ENCODE data around the gene USH2A. TPM values are rescaled to one million over a fixed set of nuclear protein-coding genes. Genes with fewer than 3 reads are reported as not detected.
A peak's percentile ranks its signal among the peaks of the same experiment; 100 is the strongest.

Gene USH2A
- total and polyA plus RNA-seq, 4 donors = 0.09 to 0.39 (median 0.15) TPM

DNA sequence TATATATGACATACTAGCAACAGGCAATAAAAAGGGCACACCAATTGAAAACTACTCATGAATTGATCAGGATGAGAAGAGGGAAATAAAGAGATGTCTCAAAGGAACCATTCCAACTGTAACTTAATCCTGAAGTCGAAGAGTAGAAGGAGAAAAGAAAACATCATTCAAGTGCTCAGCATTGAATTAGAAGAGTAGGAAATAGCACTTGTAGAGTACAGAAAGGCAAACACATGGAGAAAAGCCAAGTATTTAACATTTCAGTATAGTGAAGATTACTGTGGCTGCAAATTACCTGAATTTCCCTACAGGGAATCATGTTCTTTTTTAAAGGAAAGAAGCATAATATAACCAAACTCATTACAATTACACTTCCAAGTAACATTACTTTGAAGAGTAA lies 651.1 kb downstream of the USH2A start:
- Histone ChIP-seq H3K27me3 (ENCODE audit: control insufficient read depth, insufficient read depth, low read length) (no peaks in the 10 kb centered on the region), H3K36me3 (ENCODE audit: control insufficient read depth, insufficient read depth, low read length) (no peaks in the 10 kb centered on the region), H3K9me3 (ENCODE audit: control insufficient read depth, insufficient read depth, low read length) (no peaks in the 10 kb centered on the region), H3K4me1 (ENCODE audit: control insufficient read depth, insufficient read depth, low read length) (no peaks in the 10 kb centered on the region), H3K4me3 (ENCODE audit: low read depth, low read length) (no peak overlapping the region), H3K27ac (ENCODE audit: low read depth, low read length) (no peak overlapping the region)
- DNase-seq (ENCODE audit: low read depth in 4 of 6, low spot score in 6 of 6) = peak in 1 of 6 donors; percentile 36
- WGBS (ENCODE audit: insufficient coverage) = no CpG with 5 or more reads among the region's 1 CpG

DNA sequence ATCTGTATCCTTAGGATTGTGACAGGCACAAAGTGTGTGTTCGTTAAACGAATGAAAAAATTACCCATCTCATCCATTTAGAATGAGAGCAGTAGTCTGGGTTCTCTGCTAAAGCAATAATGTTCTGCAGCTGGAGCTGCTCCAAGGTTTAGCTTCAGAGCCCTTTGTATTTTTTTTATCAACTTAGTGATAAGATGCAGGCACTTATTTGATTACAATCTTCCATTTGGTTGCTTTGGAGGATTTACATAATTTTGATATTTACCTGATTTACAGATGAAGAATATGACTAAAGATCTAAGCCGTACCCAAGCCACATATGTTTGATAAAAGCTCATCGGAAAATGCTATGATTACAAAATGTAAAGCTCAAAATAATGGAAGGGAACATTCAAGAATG lies 654.9 kb downstream of the USH2A start:
- H3K27me3 ChIP-seq (ENCODE audit: control insufficient read depth, insufficient read depth, low read length) = no peaks in the 10 kb centered on the region
- H3K9me3 ChIP-seq (ENCODE audit: control insufficient read depth, insufficient read depth, low read length) = no peaks in the 10 kb centered on the region
- no peak overlapping the region for H3K4me3 ChIP-seq (ENCODE audit: low read depth, low read length)
- WGBS (ENCODE audit: insufficient coverage) = 83% methylated on average over 2 of the region's 4 CpGs
- no peaks in the 10 kb centered on the region for H3K36me3 ChIP-seq (ENCODE audit: control insufficient read depth, insufficient read depth, low read length)
- H3K4me1 ChIP-seq (ENCODE audit: control insufficient read depth, insufficient read depth, low read length) = no peaks in the 10 kb centered on the region
- no peak for DNase-seq (ENCODE audit: low read depth in 4 of 6, low spot score in 6 of 6)
- no peak overlapping the region for H3K27ac ChIP-seq (ENCODE audit: low read depth, low read length)

DNA sequence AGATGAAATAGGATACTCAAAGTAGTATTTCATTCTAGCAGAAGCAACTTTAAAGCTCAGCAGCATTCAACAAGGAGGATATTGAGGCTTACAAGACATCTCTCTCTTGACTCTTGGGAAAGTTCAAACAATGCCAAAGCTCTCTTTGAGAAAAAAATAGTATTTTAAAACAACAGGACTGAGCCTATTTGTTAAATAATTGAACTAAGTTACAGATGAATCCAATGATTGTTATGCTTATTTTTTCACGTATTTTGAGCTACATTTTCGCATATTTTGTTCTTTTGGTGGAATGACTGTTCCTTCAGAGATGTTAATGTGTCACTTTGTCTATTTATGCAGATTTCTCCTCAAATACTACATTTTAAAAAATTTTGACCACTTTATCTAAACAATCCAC lies 655.5 kb downstream of the USH2A start:
- Histone ChIP-seq H3K36me3 (ENCODE audit: control insufficient read depth, insufficient read depth, low read length) (no peaks in the 10 kb centered on the region), H3K27ac (ENCODE audit: low read depth, low read length) (no peak overlapping the region), H3K4me1 (ENCODE audit: control insufficient read depth, insufficient read depth, low read length) (no peaks in the 10 kb centered on the region), H3K4me3 (ENCODE audit: low read depth, low read length) (no peak overlapping the region), H3K27me3 (ENCODE audit: control insufficient read depth, insufficient read depth, low read length) (no peaks in the 10 kb centered on the region), H3K9me3 (ENCODE audit: control insufficient read depth, insufficient read depth, low read length) (no peaks in the 10 kb centered on the region)
- no peak for DNase-seq (ENCODE audit: low read depth in 4 of 6, low spot score in 6 of 6)
- no CpG with 5 or more reads among the region's 2 CpGs for WGBS (ENCODE audit: insufficient coverage)

DNA sequence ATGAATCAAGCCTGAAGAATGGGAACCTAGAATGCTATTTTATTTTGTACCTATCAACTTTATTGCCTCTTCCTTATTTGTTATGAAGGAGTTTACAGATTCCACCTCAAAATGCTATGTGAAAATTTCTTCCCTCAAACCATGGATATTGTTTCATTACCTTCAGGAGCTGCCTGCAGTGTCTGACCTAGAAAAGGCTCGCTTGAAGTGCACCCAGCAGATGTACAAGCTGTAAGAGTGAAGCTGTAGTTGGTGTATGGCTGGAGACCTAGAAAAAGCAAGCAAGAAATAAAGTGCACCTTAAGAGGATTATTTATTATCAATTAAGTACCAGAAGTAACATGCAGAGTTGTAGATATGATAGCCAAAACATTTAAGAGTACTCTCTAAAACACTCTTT lies 656.7 kb downstream of the USH2A start:
- no peak for DNase-seq (ENCODE audit: low read depth in 4 of 6, low spot score in 6 of 6)
- WGBS (ENCODE audit: insufficient coverage) = no CpG with 5 or more reads among the region's 1 CpG
- Histone ChIP-seq H3K36me3 (ENCODE audit: control insufficient read depth, insufficient read depth, low read length) (no peaks in the 10 kb centered on the region), H3K4me3 (ENCODE audit: low read depth, low read length) (no peak overlapping the region), H3K9me3 (ENCODE audit: control insufficient read depth, insufficient read depth, low read length) (no peaks in the 10 kb centered on the region), H3K27ac (ENCODE audit: low read depth, low read length) (no peak overlapping the region), H3K27me3 (ENCODE audit: control insufficient read depth, insufficient read depth, low read length) (no peaks in the 10 kb centered on the region), H3K4me1 (ENCODE audit: control insufficient read depth, insufficient read depth, low read length) (no peaks in the 10 kb centered on the region)

DNA sequence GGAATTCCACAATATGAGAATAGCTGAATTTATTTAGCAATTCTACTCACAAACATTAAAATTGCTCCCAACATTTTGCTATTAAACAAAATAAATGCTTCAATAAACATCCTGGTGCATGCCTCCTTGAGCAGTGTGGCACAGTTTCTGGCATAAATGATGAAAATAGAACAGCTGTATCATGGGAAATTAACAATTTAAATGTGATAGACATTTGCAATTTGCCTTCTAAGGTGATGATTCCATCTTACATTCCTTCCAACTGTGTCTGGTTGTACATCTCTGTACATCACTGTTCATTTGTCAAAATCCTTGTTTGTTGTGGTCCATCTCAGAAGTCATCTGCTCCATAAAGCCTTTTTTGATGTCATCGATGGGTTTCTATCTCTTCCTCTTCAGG lies 657.4 kb downstream of the USH2A start:
- DNase-seq (ENCODE audit: low read depth in 4 of 6, low spot score in 6 of 6) = no peak
- 79% methylated on average over 1 of the region's 1 CpG for WGBS (ENCODE audit: insufficient coverage)
- H3K27ac ChIP-seq (ENCODE audit: low read depth, low read length) = no peak overlapping the region
- H3K4me1 ChIP-seq (ENCODE audit: control insufficient read depth, insufficient read depth, low read length) = no peaks in the 10 kb centered on the region
- no peaks in the 10 kb centered on the region for H3K27me3 ChIP-seq (ENCODE audit: control insufficient read depth, insufficient read depth, low read length)
- H3K9me3 ChIP-seq (ENCODE audit: control insufficient read depth, insufficient read depth, low read length) = no peaks in the 10 kb centered on the region
- no peak overlapping the region for H3K4me3 ChIP-seq (ENCODE audit: low read depth, low read length)
- no peaks in the 10 kb centered on the region for H3K36me3 ChIP-seq (ENCODE audit: control insufficient read depth, insufficient read depth, low read length)

DNA sequence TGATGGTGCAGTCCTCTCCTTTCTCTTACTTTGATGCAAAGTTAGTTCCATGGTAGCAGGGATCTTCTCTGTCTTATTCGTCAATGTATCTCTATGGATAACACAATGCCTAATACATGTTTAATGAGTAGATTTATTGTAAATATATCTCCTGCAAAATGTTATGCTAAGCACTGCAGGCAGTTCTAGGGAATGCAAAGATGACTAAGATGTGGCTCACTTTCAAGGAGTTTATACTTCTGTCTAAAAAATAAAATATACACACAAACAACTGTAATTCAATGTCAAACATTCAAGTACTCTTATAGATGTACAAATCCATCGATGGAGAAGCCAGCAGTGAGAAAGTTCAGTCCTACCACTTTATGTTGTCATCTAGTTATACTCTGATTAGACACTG lies 661.8 kb downstream of the USH2A start:
- WGBS (ENCODE audit: insufficient coverage) = no CpG with 5 or more reads among the region's 2 CpGs

DNA sequence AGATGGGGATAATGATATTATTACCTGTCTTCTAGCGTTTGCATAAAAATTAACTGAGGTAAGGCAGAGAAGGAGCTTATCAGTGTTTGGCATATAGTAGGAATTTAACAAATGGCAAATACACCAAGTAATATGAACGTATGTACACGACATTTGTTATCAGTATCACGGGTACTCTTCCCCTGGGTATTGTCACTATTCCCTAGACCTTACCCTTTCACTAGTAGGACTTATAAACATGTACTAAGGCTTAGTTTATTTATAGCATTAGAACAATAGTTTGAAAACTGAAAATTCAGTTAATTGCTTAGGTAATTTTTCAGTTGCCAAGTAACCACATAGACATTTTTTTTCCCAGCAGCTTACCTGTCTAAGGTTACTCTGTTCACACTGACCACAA lies 669.1 kb downstream of the USH2A start:
- H3K9me3 ChIP-seq (ENCODE audit: control insufficient read depth, insufficient read depth, low read length) = no peaks in the 10 kb centered on the region
- no peak overlapping the region for H3K4me3 ChIP-seq (ENCODE audit: low read depth, low read length)
- H3K4me1 ChIP-seq (ENCODE audit: control insufficient read depth, insufficient read depth, low read length) = no peaks in the 10 kb centered on the region
- no CpG with 5 or more reads among the region's 4 CpGs for whole genome bisulfite sequencing (ENCODE audit: insufficient coverage)
- H3K27me3 ChIP-seq (ENCODE audit: control insufficient read depth, insufficient read depth, low read length) = no peaks in the 10 kb centered on the region
- H3K27ac ChIP-seq (ENCODE audit: low read depth, low read length) = no peak overlapping the region
- DNase-seq (ENCODE audit: low read depth in 4 of 6, low spot score in 6 of 6) = no peak
- H3K36me3 ChIP-seq (ENCODE audit: control insufficient read depth, insufficient read depth, low read length) = no peaks in the 10 kb centered on the region

More for the DNA sequence above, 661.8 kb downstream of the USH2A start:
- Histone ChIP-seq H3K4me3 (ENCODE audit: low read depth, low read length) (no peak overlapping the region), H3K36me3 (ENCODE audit: control insufficient read depth, insufficient read depth, low read length) (no peaks in the 10 kb centered on the region), H3K9me3 (ENCODE audit: control insufficient read depth, insufficient read depth, low read length) (no peaks in the 10 kb centered on the region), H3K27me3 (ENCODE audit: control insufficient read depth, insufficient read depth, low read length) (no peaks in the 10 kb centered on the region), H3K4me1 (ENCODE audit: control insufficient read depth, insufficient read depth, low read length) (no peaks in the 10 kb centered on the region), H3K27ac (ENCODE audit: low read depth, low read length) (no peak overlapping the region)
- no peak for DNase-seq (ENCODE audit: low read depth in 4 of 6, low spot score in 6 of 6)

DNA sequence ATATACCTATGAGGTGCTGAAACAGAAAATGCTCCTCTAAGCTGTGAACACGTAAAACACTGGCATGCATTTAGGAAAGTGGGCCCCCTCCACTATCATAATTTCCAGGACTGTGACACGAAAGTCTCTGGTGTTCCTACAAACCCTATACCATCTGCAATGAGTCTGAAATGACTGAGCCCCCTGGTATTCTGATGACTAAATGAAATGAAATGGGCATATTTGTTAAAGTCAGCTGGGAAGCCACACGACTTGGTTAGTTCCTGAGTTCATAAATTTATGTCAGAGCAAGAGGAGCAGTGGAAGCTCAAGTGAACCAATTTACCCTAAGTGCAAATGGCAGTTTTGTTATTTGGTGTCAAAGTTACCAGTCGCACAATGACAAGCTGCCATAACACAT lies 673.8 kb downstream of the USH2A start:
- DNase-seq (ENCODE audit: low read depth in 4 of 6, low spot score in 6 of 6) = no peak
- no peaks in the 10 kb centered on the region for H3K27me3 ChIP-seq (ENCODE audit: control insufficient read depth, insufficient read depth, low read length)
- 86% methylated on average over 1 of the region's 4 CpGs for WGBS (ENCODE audit: insufficient coverage)

DNA sequence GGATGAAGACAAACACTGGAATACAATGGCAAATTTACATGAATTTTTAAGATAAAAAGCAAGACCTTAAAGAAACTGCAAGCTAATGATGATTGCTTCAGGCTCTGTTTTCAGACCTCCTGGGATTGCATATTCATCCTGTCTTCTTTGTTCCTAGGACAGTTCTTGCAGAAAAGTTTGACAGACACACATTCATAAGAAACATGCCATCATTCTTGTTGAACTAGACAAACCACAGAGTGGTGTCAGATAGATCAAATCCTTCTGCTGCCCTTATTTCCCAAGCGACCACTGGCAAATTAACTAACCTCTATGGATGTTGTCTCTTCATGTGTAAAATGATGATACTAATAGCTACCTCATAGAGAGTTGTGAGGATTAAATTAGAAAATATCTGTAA lies 674.8 kb downstream of the USH2A start:
- WGBS (ENCODE audit: insufficient coverage) = no CpG with 5 or more reads among the region's 1 CpG
- Histone ChIP-seq H3K4me3 (ENCODE audit: low read depth, low read length) (no peak overlapping the region), H3K36me3 (ENCODE audit: control insufficient read depth, insufficient read depth, low read length) (no peaks in the 10 kb centered on the region), H3K27me3 (ENCODE audit: control insufficient read depth, insufficient read depth, low read length) (no peaks in the 10 kb centered on the region), H3K27ac (ENCODE audit: low read depth, low read length) (no peak overlapping the region), H3K9me3 (ENCODE audit: control insufficient read depth, insufficient read depth, low read length) (no peaks in the 10 kb centered on the region), H3K4me1 (ENCODE audit: control insufficient read depth, insufficient read depth, low read length) (no peaks in the 10 kb centered on the region)
- DNase-seq (ENCODE audit: low read depth in 4 of 6, low spot score in 6 of 6) = no peak

More for the DNA sequence above, 673.8 kb downstream of the USH2A start:
- Histone ChIP-seq H3K4me3 (ENCODE audit: low read depth, low read length) (no peak overlapping the region), H3K4me1 (ENCODE audit: control insufficient read depth, insufficient read depth, low read length) (no peaks in the 10 kb centered on the region), H3K27ac (ENCODE audit: low read depth, low read length) (no peak overlapping the region), H3K9me3 (ENCODE audit: control insufficient read depth, insufficient read depth, low read length) (no peaks in the 10 kb centered on the region), H3K36me3 (ENCODE audit: control insufficient read depth, insufficient read depth, low read length) (no peaks in the 10 kb centered on the region)

DNA sequence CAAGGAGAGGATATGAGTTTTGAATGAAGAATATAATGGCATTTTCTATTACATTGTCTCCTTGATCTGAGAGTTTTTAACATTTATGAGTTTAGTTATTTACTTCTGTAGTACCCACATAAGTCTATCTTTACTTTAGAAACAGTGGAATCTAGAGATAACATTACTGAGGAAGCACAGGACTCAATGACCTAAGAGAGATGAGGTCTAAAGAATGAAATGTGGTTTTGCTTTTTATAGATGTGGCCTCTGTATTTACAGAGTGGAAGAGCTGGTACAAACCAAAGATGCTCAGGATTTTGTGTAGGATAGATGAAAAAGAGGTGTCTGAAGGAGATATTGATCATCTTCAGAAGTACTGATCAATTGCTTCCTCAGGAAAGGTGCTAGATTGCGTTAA lies 678.8 kb downstream of the USH2A start:
- H3K27ac ChIP-seq (ENCODE audit: low read depth, low read length) = no peak overlapping the region
- DNase-seq (ENCODE audit: low read depth in 4 of 6, low spot score in 6 of 6) = no peak
- no peaks in the 10 kb centered on the region for H3K9me3 ChIP-seq (ENCODE audit: control insufficient read depth, insufficient read depth, low read length)
- no peaks in the 10 kb centered on the region for H3K4me1 ChIP-seq (ENCODE audit: control insufficient read depth, insufficient read depth, low read length)
- WGBS (ENCODE audit: insufficient coverage) = no CpG with 5 or more reads among the region's 1 CpG
- no peak overlapping the region for H3K4me3 ChIP-seq (ENCODE audit: low read depth, low read length)
- H3K36me3 ChIP-seq (ENCODE audit: control insufficient read depth, insufficient read depth, low read length) = no peaks in the 10 kb centered on the region
- H3K27me3 ChIP-seq (ENCODE audit: control insufficient read depth, insufficient read depth, low read length) = no peaks in the 10 kb centered on the region
